Ishikawa (cell line): ENCODE measurements around the gene GAR1.

Source experiments
- CREB1 ChIP-seq: IDR thresholded peaks from 2 replicates; pipeline ENCODE4 v1.6.1; 2012; ENCODE audit warnings: low read depth
- EP300 ChIP-seq: IDR thresholded peaks from 2 replicates; pipeline ENCODE4 v1.6.1; 2012; ENCODE audit warnings: borderline replicate concordance
- RAD21 ChIP-seq: IDR thresholded peaks from 2 replicates; pipeline ENCODE4 v1.6.1; 2012; ENCODE audit warnings: low read depth
- TF ChIP-seq, protein P1 (sequence below): IDR thresholded peaks from 2 replicates; pipeline ENCODE4 v1.6.1; 2012
- TF ChIP-seq, protein P2 (sequence below): IDR thresholded peaks from 2 replicates; pipeline ENCODE4 v1.6.1; 2012

DNA sequence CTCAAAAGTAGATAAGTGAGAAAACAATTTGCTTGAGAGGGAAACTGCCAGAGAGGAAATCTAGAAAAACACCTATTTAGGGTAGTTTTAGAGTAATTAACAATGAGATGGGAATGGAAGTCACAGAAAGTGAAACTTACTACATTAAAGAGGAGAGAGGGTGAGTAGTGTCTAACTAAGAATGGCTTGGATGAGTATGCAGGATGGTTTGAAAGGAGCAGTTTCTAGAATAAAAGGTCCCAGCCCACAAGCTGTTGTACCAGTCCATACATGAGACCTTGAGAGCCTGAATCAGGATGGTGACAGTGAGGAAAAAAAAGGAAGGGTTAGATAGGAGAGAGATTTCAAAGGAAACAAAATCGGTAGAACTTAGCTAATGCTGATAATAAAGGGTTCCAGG is 1.3 kb downstream of the GAR1 start:
- no peak for TF ChIP-seq CREB1
- TF ChIP-seq, protein P1, sequence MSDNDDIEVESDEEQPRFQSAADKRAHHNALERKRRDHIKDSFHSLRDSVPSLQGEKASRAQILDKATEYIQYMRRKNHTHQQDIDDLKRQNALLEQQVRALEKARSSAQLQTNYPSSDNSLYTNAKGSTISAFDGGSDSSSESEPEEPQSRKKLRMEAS = no peak
- TF ChIP-seq RAD21 = no peak
- TF ChIP-seq, protein P2, sequence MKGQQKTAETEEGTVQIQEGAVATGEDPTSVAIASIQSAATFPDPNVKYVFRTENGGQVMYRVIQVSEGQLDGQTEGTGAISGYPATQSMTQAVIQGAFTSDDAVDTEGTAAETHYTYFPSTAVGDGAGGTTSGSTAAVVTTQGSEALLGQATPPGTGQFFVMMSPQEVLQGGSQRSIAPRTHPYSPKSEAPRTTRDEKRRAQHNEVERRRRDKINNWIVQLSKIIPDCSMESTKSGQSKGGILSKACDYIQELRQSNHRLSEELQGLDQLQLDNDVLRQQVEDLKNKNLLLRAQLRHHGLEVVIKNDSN = no peak
- no peak for TF ChIP-seq EP300
